Erythroblast (primary cell): ENCODE data around the gene KCNB1.

ENCODE experiments used
- GATA1 ChIP-seq: IDR thresholded peaks from 2 replicates; pipeline ENCODE4 v1.6.1; 2011; ENCODE audit warnings: low read depth, mild to moderate bottlenecking, control low read depth, low read length, moderate library complexity
- POLR2A ChIP-seq: IDR thresholded peaks from 2 replicates; pipeline ENCODE4 v1.6.1; 2011; ENCODE audit warnings: mild to moderate bottlenecking, low read length

DNA sequence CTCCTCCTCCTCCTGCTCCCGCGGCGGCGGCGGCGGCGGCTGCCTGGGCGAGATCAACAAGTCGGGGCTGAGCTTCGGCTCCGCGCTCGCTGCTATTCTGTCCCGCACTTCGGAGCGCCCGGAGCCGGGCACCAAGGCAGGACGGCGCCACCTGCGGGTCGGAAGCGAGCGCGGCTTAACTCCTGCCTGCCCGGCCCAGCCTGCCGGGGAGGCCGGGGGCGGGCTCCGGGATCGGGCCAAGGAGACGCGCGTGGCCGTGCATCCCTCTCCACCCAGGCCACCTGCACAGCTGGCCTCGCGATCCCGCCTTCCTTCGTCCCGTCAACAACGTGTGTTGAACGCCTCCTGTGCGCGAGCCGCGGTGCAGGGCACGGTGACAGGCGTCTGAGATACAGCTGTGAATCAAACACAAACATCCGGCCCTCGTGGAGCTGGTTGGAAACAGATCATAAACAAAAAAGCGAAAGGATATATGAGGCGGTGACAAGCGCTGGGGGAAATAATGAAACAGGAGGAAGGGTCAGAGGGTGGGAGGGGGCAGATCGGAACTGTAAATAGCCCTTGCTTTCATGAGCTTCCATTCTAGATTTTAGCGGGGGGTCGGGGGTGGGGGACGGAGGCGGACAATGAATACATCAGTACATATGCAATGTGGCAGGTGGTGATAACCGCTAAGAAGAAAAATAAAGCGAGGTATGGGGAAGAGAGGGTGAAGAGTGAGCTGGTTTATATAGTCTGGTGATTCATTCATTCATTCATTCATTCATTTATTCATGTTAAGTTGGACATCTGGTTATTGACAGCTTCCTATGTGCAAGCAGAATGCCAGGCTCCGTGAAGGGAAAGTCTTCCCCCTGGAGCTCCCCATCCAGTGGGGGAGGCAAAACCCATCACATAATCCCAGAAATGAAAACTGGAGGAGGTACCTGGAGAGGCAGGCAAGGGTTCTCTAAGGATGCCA is 2.0 kb upstream of the KCNB1 start:
- TF ChIP-seq POLR2A (no peak), GATA1 (no peak)
